Lung microvascular endothelial cell (primary cell): ENCODE results near the gene CAMSAP1. TPM values are rescaled to one million over a fixed set of nuclear protein-coding genes. Genes with fewer than 3 reads are reported as not detected.
"Not testable (repeated sequence)": the region's sequence is repeated elsewhere in the genome, so short reads cannot be mapped to it uniquely, and the experiment has no call there.

Experiments used
- DNase-seq, 2 donors: peaks; one replicate each; pipeline versions ENCODE4 v3.0.0 to v3.0.0-alpha.2; 2010; ENCODE audit warnings: low read depth in 2 of 2
- total RNA-seq: library from RNA; depleted of rRNA; stranded (reverse); fragments of >200 nt; gene quantifications from 2 replicates; pipeline ENCODE4 v1.2.1, GENCODE V29; 2014

Gene CAMSAP1
- total RNA-seq, 1 donor from 2014 or later, result 12.9 TPM

- DNase-seq, result no peak
Observed at GRCh38 chr9:135921749-135922310, 14.5 kb upstream of the CAMSAP1 start.

- DNase-seq, result no peak
Observed at GRCh38 chr9:135920973-135921585, 13.7 kb upstream of the CAMSAP1 start.

GRCh38 chr9:135920256-135920930 lies 13.0 kb upstream of the CAMSAP1 start:
- DNase-seq, result no peak

- DNase-seq, result no peak
Observed at GRCh38 chr9:135919318-135919890, 12.1 kb upstream of the CAMSAP1 start.

- DNase-seq, result not testable (repeated sequence)
Observed at GRCh38 chr9:135916227-135916626, 8.9 kb upstream of the CAMSAP1 start.

GRCh38 chr9:135914921-135915320 lies 7.6 kb upstream of the CAMSAP1 start:
- DNase-seq, result peak in 1 of 2 donors; percentile 80

- DNase-seq, result not testable (repeated sequence)
Observed at GRCh38 chr9:135911233-135911632, 3.9 kb upstream of the CAMSAP1 start.

- DNase-seq, result no peak
Observed at GRCh38 chr9:135910757-135911156, 3.4 kb upstream of the CAMSAP1 start.

GRCh38 chr9:135910216-135910615 lies 2.9 kb upstream of the CAMSAP1 start:
- no peak for DNase-seq

GRCh38 chr9:135909371-135909770 lies 2.0 kb upstream of the CAMSAP1 start:
- DNase-seq, result no peak

GRCh38 chr9:135908754-135909204 lies 1.4 kb upstream of the CAMSAP1 start:
- DNase-seq, result peak in 1 of 2 donors; percentile 78

- peak in 1 of 2 donors; percentile 21 for DNase-seq
Observed at GRCh38 chr9:135908093-135908753, 877 bp upstream of the CAMSAP1 start.

- peak in 1 of 2 donors; percentile 46 for DNase-seq
Observed at GRCh38 chr9:135907006-135907430, 328 bp downstream of the CAMSAP1 start.

- DNase-seq, result peak; percentile 53 to 59
Observed at GRCh38 chr9:135906291-135907005, 898 bp downstream of the CAMSAP1 start.

- peak in 1 of 2 donors; percentile 21 for DNase-seq
Observed at GRCh38 chr9:135905380-135906258, 1.7 kb downstream of the CAMSAP1 start.

- no peak for DNase-seq
Observed at GRCh38 chr9:135903786-135904520, 3.4 kb downstream of the CAMSAP1 start.

GRCh38 chr9:135903358-135903656 lies 4.0 kb downstream of the CAMSAP1 start:
- no peak for DNase-seq

- DNase-seq, result no peak
Observed at GRCh38 chr9:135902655-135903357, 4.5 kb downstream of the CAMSAP1 start.

- DNase-seq, result no peak
Observed at GRCh38 chr9:135901826-135902225, 5.5 kb downstream of the CAMSAP1 start.
